DND-41 (cell line): Measurements from ENCODE around the gene MELK.

ENCODE experiments used
- ATAC-seq: fragments of 200-7000 bp; cut with Tn5 transposase; 3 replicates; pipeline ENCODE4 v1.9.1; 2021; ENCODE audit warnings: low read depth; ENCODE audit not compliant: insufficient read depth
- DNase-seq: peaks from one replicate; pipeline ENCODE4 v3.0.0-alpha.2; 2020
- H2AFZ ChIP-seq: 2 replicates; pipeline ENCODE4 v1.6.0; 2012; ENCODE audit warnings: low read depth, low read length
- H3K27ac ChIP-seq: 2 replicates; pipeline ENCODE4 v1.5.1; 2012; ENCODE audit warnings: low read length, inconsistent platforms
- H3K27me3 ChIP-seq: fragments of 200-600 bp; sonication (generic); 2 replicates; pipeline ENCODE4 v1.6.0; 2012; ENCODE audit warnings: low read length, mild to moderate bottlenecking, inconsistent platforms; ENCODE audit not compliant: insufficient read depth, poor library complexity
- H3K36me3 ChIP-seq: 2 replicates; pipeline ENCODE4 v1.5.1; 2012; ENCODE audit warnings: low read length, inconsistent platforms; ENCODE audit not compliant: insufficient read depth
- H3K4me1 ChIP-seq: 2 replicates; pipeline ENCODE4 v1.5.1; 2012; ENCODE audit warnings: mild to moderate bottlenecking, low read length; ENCODE audit not compliant: insufficient read depth
- H3K4me2 ChIP-seq: 2 replicates; pipeline ENCODE4 v1.6.0; 2012; ENCODE audit warnings: mild to moderate bottlenecking, moderate library complexity, low read length, inconsistent platforms; ENCODE audit not compliant: insufficient read depth
- H3K4me3 ChIP-seq, 2 experiments: fragments of 200-600 bp in 1 of 2; shearing (Covaris generic) in 1 of 2; 2 replicates each; pipeline ENCODE4 v1.5.1; 2012 to 2016; ENCODE audit warnings: inconsistent platforms in 2 of 2, low read length in 2 of 2, mild to moderate bottlenecking in 2 of 2, low read depth in 1 of 2, moderate library complexity in 1 of 2
- H3K79me2 ChIP-seq: 2 replicates; pipeline ENCODE4 v1.6.0; 2012; ENCODE audit warnings: low read length, inconsistent platforms; ENCODE audit not compliant: insufficient read depth
- H3K9ac ChIP-seq: 2 replicates; pipeline ENCODE4 v1.6.0; 2012; ENCODE audit warnings: low read depth, mild to moderate bottlenecking, inconsistent platforms, low read length, moderate library complexity
- H3K9me3 ChIP-seq: 2 replicates; pipeline ENCODE4 v1.5.1; 2012; ENCODE audit warnings: low read length, moderate library complexity, mild to moderate bottlenecking, inconsistent platforms; ENCODE audit not compliant: insufficient read depth, severe bottlenecking
- H4K20me1 ChIP-seq: 2 replicates; pipeline ENCODE4 v1.6.0; 2012; ENCODE audit warnings: low read length; ENCODE audit not compliant: insufficient read depth
- CTCF ChIP-seq: IDR thresholded peaks from 2 replicates; pipeline ENCODE4 v1.5.1; 2012; ENCODE audit warnings: borderline replicate concordance, low read length, moderate library complexity, mild to moderate bottlenecking; ENCODE audit not compliant: poor library complexity, severe bottlenecking; ENCODE audit errors: extremely low read depth
- EZH2 ChIP-seq: IDR thresholded peaks from 3 replicates; pipeline ENCODE4 v1.6.1; 2012; ENCODE audit warnings: borderline replicate concordance, low read depth, mild to moderate bottlenecking, moderate library complexity, low read length, inconsistent platforms; ENCODE audit not compliant: severe bottlenecking

The MELK gene

GRCh38 chr9:36718612-36719011 lies 145.9 kb downstream of the MELK start:
- Histone ChIP-seq H3K9me3 (no peaks in the 10 kb centered on the region), H3K36me3 (no peaks in the 10 kb centered on the region), H3K79me2 (no peaks in the 10 kb centered on the region), H3K4me2 (no peak overlapping the region), H2AFZ (no peak overlapping the region), H3K27me3 (peaks cover 6% of the 10 kb centered on the region), H4K20me1 (no peaks in the 10 kb centered on the region), H3K27ac (no peak overlapping the region), H3K4me3 (no peak overlapping the region), H3K4me1 (no peaks in the 10 kb centered on the region), H3K9ac (no peak overlapping the region)
- TF ChIP-seq EZH2 (no peak), CTCF (no peak)
- DNase-seq (no peak), ATAC-seq (no peak)

GRCh38 chr9:36720043-36720442 lies 147.3 kb downstream of the MELK start:
- Histone ChIP-seq H4K20me1 (no peaks in the 10 kb centered on the region), H3K9ac (no peak overlapping the region), H3K4me2 (no peak overlapping the region), H3K27me3 (peaks cover 6% of the 10 kb centered on the region), H3K27ac (no peak overlapping the region), H3K36me3 (no peaks in the 10 kb centered on the region), H3K4me3 (no peak overlapping the region), H3K9me3 (no peaks in the 10 kb centered on the region), H2AFZ (no peak overlapping the region), H3K79me2 (no peaks in the 10 kb centered on the region), H3K4me1 (no peaks in the 10 kb centered on the region)
- no peak for TF ChIP-seq CTCF
- no peak for TF ChIP-seq EZH2
- ATAC-seq (no peak), DNase-seq (no peak)

GRCh38 chr9:36721846-36722588 lies 149.3 kb downstream of the MELK start:
- no peak for ATAC-seq
- no peak for DNase-seq
- H3K79me2 ChIP-seq: no peaks in the 10 kb centered on the region

More at GRCh38 chr9:36721846-36722588, 149.3 kb downstream of the MELK start:
- Histone ChIP-seq H3K36me3 (no peaks in the 10 kb centered on the region), H4K20me1 (no peaks in the 10 kb centered on the region), H3K9ac (no peak overlapping the region), H3K4me2 (no peak overlapping the region), H3K27ac (no peak overlapping the region), H3K9me3 (no peaks in the 10 kb centered on the region), H3K4me1 (no peaks in the 10 kb centered on the region), H3K4me3 (no peak overlapping the region), H3K27me3 (peaks cover 6% of the 10 kb centered on the region), H2AFZ (no peak overlapping the region)
- TF ChIP-seq CTCF: no peak
- TF ChIP-seq EZH2: no peak
